COR-L47 (cell line): ENCODE data around the gene MLLT1.

Source experiments
- DNase-seq: peaks from one replicate; lab custom pipeline; 2025; lab: John Stamatoyannopoulos, UW

Gene MLLT1

DNA sequence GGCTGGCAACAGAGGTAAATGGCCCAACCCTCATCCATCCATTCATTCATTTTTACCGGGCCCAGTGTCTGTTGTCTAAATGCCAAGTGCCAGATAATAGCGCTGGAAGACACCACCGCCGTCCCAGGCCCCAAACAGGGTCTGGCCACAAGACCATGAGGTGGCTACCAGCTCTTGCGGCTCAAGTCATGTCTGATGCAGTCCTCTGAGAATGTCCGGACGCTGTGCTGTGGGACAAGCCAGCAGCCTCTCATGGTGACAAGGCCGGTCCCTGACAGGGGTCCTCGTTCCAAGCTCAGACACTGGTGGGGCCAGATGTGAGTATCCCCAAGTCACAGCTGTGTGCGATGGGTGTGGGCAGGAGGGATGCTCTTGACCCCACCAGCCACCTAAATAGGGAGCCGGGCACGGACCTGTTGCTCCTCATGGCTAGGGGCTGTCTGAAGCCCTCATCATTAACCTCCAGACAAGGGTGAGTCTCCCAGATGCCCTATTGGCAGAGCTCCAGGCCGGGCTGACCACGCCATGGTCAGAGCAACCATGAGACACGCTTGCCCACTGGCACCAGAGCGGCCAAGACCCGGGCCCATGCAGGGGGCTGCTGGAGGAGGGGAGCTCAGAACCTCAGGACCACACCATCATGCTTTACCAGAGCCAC lies 58.4 kb downstream of the MLLT1 start:
- no peak for DNase-seq

DNA sequence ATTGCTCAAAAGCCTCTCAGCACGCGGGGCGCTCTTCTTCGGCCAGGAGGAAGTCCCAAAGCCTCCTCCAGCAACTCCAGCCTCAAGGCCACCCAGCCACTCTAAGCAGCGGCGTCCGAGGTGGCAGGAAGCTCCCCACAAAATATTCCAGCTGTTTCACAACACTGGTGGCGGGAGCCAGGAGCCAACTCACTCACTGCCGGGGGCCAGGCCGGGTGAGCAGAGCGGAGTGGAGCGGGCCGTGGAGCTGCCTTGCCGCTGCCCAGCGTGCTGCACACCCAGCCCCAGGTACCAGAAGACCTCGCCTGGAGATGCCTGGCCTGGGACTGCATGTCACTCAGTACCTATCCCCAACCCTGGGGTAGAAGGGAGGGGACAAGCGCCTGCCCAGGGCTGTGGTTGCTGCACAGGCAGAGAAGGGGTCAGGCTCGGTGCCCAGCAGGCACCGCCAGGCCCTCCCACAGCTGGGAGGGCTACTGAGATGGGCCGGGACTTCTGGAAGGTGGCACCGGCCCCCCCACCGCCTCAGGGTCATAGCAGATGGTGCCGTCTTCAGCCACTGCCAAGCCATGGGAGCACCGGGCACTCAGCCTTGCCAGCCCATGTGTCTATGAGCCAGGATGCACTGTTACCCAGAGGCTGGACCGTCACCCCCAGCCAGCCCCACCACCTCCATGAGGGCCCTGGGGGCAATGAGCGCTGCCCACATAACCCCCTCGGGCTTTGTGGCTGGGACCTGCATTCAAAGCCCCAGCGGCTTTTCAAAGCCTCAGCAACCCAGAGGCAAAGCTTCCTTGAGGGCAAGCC lies 59.2 kb downstream of the MLLT1 start:
- no peak for DNase-seq

GRCh38 chr19:6219586-6220290 lies 60.0 kb downstream of the MLLT1 start:
- no peak for DNase-seq

DNA sequence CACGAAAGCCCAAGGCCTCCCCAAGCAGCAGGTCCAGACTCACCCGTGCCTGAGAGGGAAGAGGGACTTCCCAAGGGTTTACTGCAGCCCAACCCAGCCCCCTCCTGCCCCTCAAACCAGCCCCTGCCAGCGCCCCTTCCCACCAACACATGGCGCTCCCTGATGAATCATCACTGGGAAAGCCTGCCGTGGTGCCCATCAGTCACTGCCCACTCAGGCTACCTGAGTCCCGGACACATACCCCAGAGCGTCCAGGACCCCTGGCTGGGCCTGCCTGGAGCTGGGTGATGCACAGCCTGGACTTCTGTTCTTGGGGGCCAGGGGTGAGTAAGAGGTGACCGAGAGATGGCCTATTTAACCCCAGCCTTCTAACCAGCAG lies 60.6 kb downstream of the MLLT1 start:
- no peak for DNase-seq

- DNase-seq, result peak; percentile 45
Observed at GRCh38 chr19:6218491-6219146, 61.2 kb downstream of the MLLT1 start.

- no peak for DNase-seq
Observed at GRCh38 chr19:6217752-6218334, 61.9 kb downstream of the MLLT1 start.

- no peak for DNase-seq
Observed at GRCh38 chr19:6216996-6217751, 62.6 kb downstream of the MLLT1 start.

- DNase-seq, result no peak
Observed at GRCh38 chr19:6216236-6216995, 63.4 kb downstream of the MLLT1 start.

- DNase-seq, result no peak
Observed at GRCh38 chr19:6215701-6216235, 64.0 kb downstream of the MLLT1 start.

GRCh38 chr19:6214881-6215541 lies 64.8 kb downstream of the MLLT1 start:
- DNase-seq, result no peak

DNA sequence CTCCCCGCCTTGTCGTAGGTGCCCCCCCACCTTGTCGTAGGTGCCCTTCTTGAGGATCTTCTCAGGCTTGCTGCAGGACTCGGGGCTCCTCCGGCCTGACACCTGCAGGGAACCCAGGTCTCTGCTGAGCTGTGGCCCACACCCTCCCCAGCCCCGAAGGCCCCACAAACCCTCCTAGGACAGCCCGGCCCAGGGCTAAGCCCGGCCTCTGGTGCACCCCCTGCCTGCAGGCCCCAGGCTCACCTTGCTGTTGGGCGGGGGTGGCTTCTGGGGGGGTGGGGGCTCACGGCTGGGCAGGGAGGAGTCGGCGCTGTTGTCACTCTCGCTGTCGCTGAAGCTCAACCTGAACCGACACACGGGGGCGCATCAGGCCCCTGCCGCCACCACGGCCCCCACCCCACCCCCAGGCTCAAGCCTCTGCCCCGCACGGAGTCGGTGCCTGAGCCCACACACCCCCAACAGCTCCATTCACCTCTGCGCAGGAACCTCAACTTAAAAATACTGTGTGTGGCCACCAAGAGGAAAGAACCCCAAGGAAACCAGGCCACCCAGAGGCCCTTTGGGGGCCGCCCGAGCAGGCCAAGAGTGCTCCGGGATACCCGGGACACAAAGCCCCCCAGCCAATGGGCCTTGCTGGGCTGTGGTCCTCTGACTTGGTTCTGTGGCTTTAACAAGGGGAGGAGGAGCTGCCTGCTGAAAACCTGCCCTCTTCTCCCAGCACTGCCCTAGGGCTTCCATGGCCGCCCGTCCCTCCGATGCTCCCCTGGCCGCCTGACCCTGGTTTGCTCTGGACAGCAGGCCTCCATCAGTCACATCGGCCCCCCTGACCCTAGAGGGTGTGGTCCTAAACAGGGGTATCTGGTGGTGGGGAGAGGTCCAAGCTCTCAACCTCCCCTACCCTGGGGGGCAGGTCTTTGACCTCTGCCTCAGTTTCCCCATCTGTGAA lies 65.8 kb downstream of the MLLT1 start:
- DNase-seq, result no peak

DNA sequence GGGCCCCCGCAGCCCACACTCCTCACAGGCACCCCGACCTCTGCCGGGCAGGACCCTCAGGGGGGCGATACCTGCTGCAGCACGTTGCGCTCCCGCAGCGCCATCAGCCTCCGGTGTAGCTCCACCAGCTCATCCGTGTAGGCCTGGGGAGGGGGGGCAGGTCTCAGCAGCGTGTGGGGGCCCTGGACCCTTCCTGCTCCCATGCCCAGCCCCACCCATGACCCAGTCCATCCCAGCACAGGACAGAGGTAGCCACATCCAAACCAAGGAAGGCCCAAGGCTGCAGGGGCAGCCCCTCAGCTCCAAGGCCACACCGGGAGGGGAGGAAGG lies 66.5 kb downstream of the MLLT1 start:
- no peak for DNase-seq

GRCh38 chr19:6212403-6213265 lies 67.1 kb downstream of the MLLT1 start:
- DNase-seq, result no peak

- no peak for DNase-seq
Observed at GRCh38 chr19:6211632-6212402, 68.0 kb downstream of the MLLT1 start.

- DNase-seq, result no peak
Observed at GRCh38 chr19:6210721-6211600, 68.8 kb downstream of the MLLT1 start.

DNA sequence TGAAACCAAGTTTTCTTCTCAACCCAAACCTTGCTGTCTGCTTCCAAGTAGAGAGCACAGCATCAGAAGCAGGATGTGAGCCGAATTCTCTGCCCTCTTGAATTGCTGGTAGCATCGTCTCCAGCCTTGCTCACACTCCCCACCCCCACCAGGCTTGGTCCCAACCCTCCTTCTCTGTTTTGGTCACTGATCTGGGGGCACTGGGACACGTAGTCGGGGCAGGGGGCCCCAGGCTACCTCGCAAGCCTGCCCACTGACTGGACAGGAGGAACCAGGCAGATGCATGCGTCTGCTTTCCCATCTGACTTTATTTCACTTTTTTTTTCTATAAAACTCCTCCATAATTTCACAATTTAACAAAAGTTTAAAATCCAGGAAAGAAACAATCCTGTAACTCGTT lies 69.7 kb downstream of the MLLT1 start:
- DNase-seq, result no peak
